Loucy (cell line): ENCODE data around the gene YPEL3.

ENCODE experiments used
- H2AFZ ChIP-seq: fragments of 200-600 bp; sonication (generic); 2 replicates; pipeline ENCODE4 v1.6.0; 2016; ENCODE audit warnings: antibody characterized with exemption, mild to moderate bottlenecking, low read length, moderate library complexity
- H3F3A ChIP-seq: fragments of 200-600 bp; 2 replicates; pipeline ENCODE4 v1.6.0; 2016; ENCODE audit warnings: antibody characterized with exemption, low read depth, mild to moderate bottlenecking
- H3K27me3 ChIP-seq: fragments of 200-600 bp; sonication (generic); 2 replicates; pipeline ENCODE4 v1.6.1; 2014; ENCODE audit warnings: low read length, mild to moderate bottlenecking; ENCODE audit not compliant: insufficient read depth, poor library complexity, severe bottlenecking
- H3K36me3 ChIP-seq: fragments of 200-600 bp; sonication (generic); 2 replicates; pipeline ENCODE4 v1.6.1; 2016; ENCODE audit warnings: low read length; ENCODE audit not compliant: insufficient read depth
- H3K4me1 ChIP-seq: fragments of 200-600 bp; sonication (generic); 2 replicates; pipeline ENCODE4 v1.5.1; 2014; ENCODE audit warnings: low read length, mild to moderate bottlenecking; ENCODE audit not compliant: insufficient read depth, poor library complexity, severe bottlenecking
- H3K4me2 ChIP-seq: fragments of 200-600 bp; sonication (generic); 2 replicates; pipeline ENCODE4 v1.6.0; 2014; ENCODE audit warnings: antibody characterized with exemption, low read length, low read depth, mild to moderate bottlenecking; ENCODE audit not compliant: poor library complexity, severe bottlenecking
- H3K4me3 ChIP-seq: fragments of 200-600 bp; sonication (generic); 2 replicates; pipeline ENCODE4 v1.5.1; 2014; ENCODE audit warnings: low read length, mild to moderate bottlenecking, mixed read lengths; ENCODE audit not compliant: poor library complexity, severe bottlenecking
- H3K79me2 ChIP-seq: fragments of 200-600 bp; sonication (generic); 2 replicates; pipeline ENCODE4 v1.6.1; 2014; ENCODE audit warnings: low read length; ENCODE audit not compliant: insufficient read depth
- H3K9ac ChIP-seq: fragments of 200-600 bp; sonication (generic); 2 replicates; pipeline ENCODE4 v1.6.0; 2014; ENCODE audit warnings: mild to moderate bottlenecking, low read depth, low read length, moderate library complexity; ENCODE audit not compliant: poor library complexity, severe bottlenecking
- H3K9me2 ChIP-seq: fragments of 200-600 bp; sonication (generic); replicated peaks from 2 replicates; pipeline ENCODE4 v1.6.1; 2016; ENCODE audit warnings: low read depth, low read length, mixed read lengths
- H3K9me3 ChIP-seq: fragments of 200-600 bp; sonication (generic); 2 replicates; pipeline ENCODE4 v1.6.1; 2014; ENCODE audit warnings: mild to moderate bottlenecking, antibody characterized with exemption, low read length, low read depth; ENCODE audit not compliant: insufficient read depth
- H4K20me1 ChIP-seq: fragments of 200-600 bp; sonication (generic); 2 replicates; pipeline ENCODE4 v1.6.0; 2014; ENCODE audit warnings: antibody characterized with exemption, low read length, mild to moderate bottlenecking; ENCODE audit not compliant: insufficient read depth, poor library complexity, severe bottlenecking
- CTCF ChIP-seq: fragments of 200-600 bp; sonication (generic); conservative IDR thresholded peaks from 2 replicates; pipeline ENCODE4 v1.5.1; 2014; ENCODE audit warnings: mild to moderate bottlenecking, antibody characterized with exemption, low read length
- EZH2phosphoT487 ChIP-seq: fragments of 200-600 bp; IDR thresholded peaks from 2 replicates; pipeline ENCODE4 v1.6.1; 2018; ENCODE audit warnings: antibody characterized with exemption, mild to moderate bottlenecking, moderate library complexity, borderline replicate concordance

The YPEL3 gene

DNA sequence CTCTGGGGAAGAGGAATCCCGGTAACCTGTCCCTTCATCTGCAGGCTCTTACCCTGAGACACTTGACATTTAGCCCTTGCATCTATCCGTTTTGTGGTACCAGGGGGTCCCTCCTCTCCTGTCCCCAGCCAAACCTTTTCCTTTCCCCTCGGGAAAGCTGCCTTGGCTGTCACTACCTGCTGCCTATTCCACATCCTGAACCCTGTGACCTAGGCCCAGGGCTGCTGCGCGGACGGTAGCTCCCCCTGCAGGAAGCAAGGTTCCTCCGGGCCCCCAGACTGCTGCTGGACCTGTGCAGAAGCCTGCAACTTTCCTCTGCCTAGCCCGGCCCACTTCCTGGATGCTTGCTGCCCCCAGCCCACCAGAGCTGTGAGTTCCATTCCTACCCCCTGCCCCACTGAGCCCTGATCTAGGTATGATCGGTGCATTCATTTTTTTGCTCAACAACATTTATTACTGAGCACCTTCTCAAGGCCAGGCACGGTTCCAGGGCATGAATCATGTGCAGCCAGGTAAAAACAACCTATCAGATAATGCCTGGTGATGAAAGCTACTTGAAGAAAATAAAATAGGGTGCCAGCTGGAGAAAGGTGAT, 41.0 kb downstream of the YPEL3 start:
- no peaks in the 10 kb centered on the region for H3F3A ChIP-seq

DNA sequence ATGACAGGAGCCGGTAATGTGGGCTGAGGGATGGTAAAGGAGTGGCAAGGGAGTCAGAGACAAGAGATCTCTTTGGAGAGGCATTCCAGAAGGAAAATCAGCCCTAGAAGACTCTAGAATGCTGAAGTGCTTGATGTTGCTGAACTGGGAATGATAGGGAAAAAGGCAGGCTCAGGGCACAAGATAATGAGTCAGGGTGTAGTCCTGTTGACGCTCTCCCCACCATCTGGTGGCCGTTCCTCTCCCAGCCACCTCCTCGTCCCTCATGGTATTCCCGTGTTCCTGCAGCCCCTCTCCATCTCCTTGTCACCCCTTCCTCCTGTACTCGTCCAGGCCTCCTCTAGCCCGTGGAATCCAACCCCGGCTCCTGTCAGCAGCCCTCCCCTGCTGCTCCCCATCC, 41.6 kb downstream of the YPEL3 start:
- no peaks in the 10 kb centered on the region for H3K27me3 ChIP-seq
- H3F3A ChIP-seq: no peaks in the 10 kb centered on the region
- no peaks in the 10 kb centered on the region for H3K36me3 ChIP-seq
- H3K9me3 ChIP-seq: no peaks in the 10 kb centered on the region
- H3K9me2 ChIP-seq: no peaks in the 10 kb centered on the region
- H4K20me1 ChIP-seq: no peaks in the 10 kb centered on the region
- H3K4me1 ChIP-seq: peaks cover 20% of the 10 kb centered on the region
- H3K79me2 ChIP-seq: peaks cover 19% of the 10 kb centered on the region
- peak overlapping the region; percentile 63; the same call in 1 of the 2 replicates for H2AFZ ChIP-seq
- H3K4me3 ChIP-seq: peak overlapping the region; percentile 53
- H3K9ac ChIP-seq: peak overlapping the region; percentile 9
- peak overlapping the region; percentile 68 for H3K4me2 ChIP-seq
- TF ChIP-seq EZH2phosphoT487 (no peak), CTCF (no peak)

More for the DNA sequence above, 41.0 kb downstream of the YPEL3 start:
- H2AFZ ChIP-seq: peak overlapping the region; percentile 77
- H4K20me1 ChIP-seq: no peaks in the 10 kb centered on the region
- peak overlapping the region; percentile 68 for H3K4me2 ChIP-seq
- peak overlapping the region; percentile 53 for H3K9ac ChIP-seq
- peaks cover 20% of the 10 kb centered on the region for H3K4me1 ChIP-seq
- no peaks in the 10 kb centered on the region for H3K9me2 ChIP-seq
- no peaks in the 10 kb centered on the region for H3K9me3 ChIP-seq
- peak overlapping the region; percentile 53 for H3K4me3 ChIP-seq
- TF ChIP-seq EZH2phosphoT487: no peak
- peak; percentile 88 for TF ChIP-seq CTCF
- peaks cover 19% of the 10 kb centered on the region for H3K79me2 ChIP-seq
- no peaks in the 10 kb centered on the region for H3K36me3 ChIP-seq
- H3K27me3 ChIP-seq: no peaks in the 10 kb centered on the region

- TF ChIP-seq EZH2phosphoT487 (no peak), CTCF (no peak)
These were observed 42.5 kb downstream of the YPEL3 start for GRCh38 chr16:30053376-30054015.

More at GRCh38 chr16:30053376-30054015, 42.5 kb downstream of the YPEL3 start:
- Histone ChIP-seq H4K20me1 (no peaks in the 10 kb centered on the region), H3K9me2 (no peaks in the 10 kb centered on the region), H3K79me2 (peaks cover 19% of the 10 kb centered on the region), H3F3A (no peaks in the 10 kb centered on the region), H3K27me3 (no peaks in the 10 kb centered on the region), H3K4me1 (peaks cover 20% of the 10 kb centered on the region), H2AFZ (peak overlapping the region; percentile 85), H3K4me3 (peak overlapping the region; percentile 88), H3K36me3 (no peaks in the 10 kb centered on the region), H3K4me2 (peak overlapping the region; percentile 99), H3K9me3 (no peaks in the 10 kb centered on the region), H3K9ac (peak overlapping the region; percentile 88)
